ENCODE measurements around the gene NKPD1. TPM values are rescaled to one million over a fixed set of nuclear protein-coding genes. Genes with fewer than 3 reads are reported as not detected.

Gene NKPD1
- total and polyA plus RNA-seq, 10 of the 15 experiments (the other 5 are each of a cell fraction or from before 2014, with no cell fraction given), result 0.05 to 0.18 (median 0.06) TPM; not detected in 7

- 0 out of 4 replicates have a peak, but pooled peaks of 1 of the 2 experiments have one; percentile 32 for TF ChIP-seq EP300 (IDR thresholded peaks at IDR 0.05; ENCODE audit: borderline replicate concordance in 1 of 2, control insufficient read depth in 1 of 2, low read depth in 2 of 2, low read length in 2 of 2)
- TF ChIP-seq RAD51 (IDR thresholded peaks at IDR 0.05), result peak; percentile 34; the same call in 1 of the 2 replicates
- peak; percentile 56 to 93; a peak in 3 of 4 replicates for TF ChIP-seq BHLHE40 (IDR thresholded peaks at IDR 0.05; ENCODE audit: borderline replicate concordance in 1 of 2, low read depth in 2 of 2, low read length in 1 of 2)
- peak; percentile 90 for TF ChIP-seq MEF2B (IDR thresholded peaks at IDR 0.05; ENCODE audit: partially characterized antibody, poor library complexity, severe bottlenecking)
- peak; percentile 68 for TF ChIP-seq GATAD2B (conservative IDR thresholded peaks at IDR 0.05; ENCODE audit: low read depth)
- TF ChIP-seq EED (IDR thresholded peaks at IDR 0.05; ENCODE audit: low read depth), result no peak
- TF ChIP-seq ATF7 (IDR thresholded peaks at IDR 0.05; ENCODE audit: low read depth), result peak; percentile 67
- TF ChIP-seq MTA3 (IDR thresholded peaks at IDR 0.05; ENCODE audit: borderline replicate concordance, low read length), result no peak
- 0 out of 2 replicates have a peak, but pooled peaks have one; percentile 23 for TF ChIP-seq MAX (IDR thresholded peaks at IDR 0.05; ENCODE audit: low read depth, low read length)
- no peak for TF ChIP-seq ZNF24 (IDR thresholded peaks at IDR 0.05)
- peak; percentile 57; the same call in 1 of the 2 replicates for TF ChIP-seq NR2F1 (conservative IDR thresholded peaks at IDR 0.05)
- TF ChIP-seq SREBF2 (IDR thresholded peaks at IDR 0.05; ENCODE audit: low read length), result no peak
- TF ChIP-seq, protein P1, sequence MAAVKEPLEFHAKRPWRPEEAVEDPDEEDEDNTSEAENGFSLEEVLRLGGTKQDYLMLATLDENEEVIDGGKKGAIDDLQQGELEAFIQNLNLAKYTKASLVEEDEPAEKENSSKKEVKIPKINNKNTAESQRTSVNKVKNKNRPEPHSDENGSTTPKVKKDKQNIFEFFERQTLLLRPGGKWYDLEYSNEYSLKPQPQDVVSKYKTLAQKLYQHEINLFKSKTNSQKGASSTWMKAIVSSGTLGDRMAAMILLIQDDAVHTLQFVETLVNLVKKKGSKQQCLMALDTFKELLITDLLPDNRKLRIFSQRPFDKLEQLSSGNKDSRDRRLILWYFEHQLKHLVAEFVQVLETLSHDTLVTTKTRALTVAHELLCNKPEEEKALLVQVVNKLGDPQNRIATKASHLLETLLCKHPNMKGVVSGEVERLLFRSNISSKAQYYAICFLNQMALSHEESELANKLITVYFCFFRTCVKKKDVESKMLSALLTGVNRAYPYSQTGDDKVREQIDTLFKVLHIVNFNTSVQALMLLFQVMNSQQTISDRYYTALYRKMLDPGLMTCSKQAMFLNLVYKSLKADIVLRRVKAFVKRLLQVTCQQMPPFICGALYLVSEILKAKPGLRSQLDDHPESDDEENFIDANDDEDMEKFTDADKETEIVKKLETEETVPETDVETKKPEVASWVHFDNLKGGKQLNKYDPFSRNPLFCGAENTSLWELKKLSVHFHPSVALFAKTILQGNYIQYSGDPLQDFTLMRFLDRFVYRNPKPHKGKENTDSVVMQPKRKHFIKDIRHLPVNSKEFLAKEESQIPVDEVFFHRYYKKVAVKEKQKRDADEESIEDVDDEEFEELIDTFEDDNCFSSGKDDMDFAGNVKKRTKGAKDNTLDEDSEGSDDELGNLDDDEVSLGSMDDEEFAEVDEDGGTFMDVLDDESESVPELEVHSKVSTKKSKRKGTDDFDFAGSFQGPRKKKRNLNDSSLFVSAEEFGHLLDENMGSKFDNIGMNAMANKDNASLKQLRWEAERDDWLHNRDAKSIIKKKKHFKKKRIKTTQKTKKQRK (IDR thresholded peaks at IDR 0.05; ENCODE audit: low read depth, low read length), result no peak
- TF ChIP-seq NR2C1 (IDR thresholded peaks at IDR 0.05), result no peak
- peak; percentile 88; the same call in 1 of the 2 replicates for TF ChIP-seq MLLT1 (IDR thresholded peaks at IDR 0.05)
- TF ChIP-seq ZNF687 (IDR thresholded peaks at IDR 0.05), result peak; percentile 85
- TF ChIP-seq CBX5 (IDR thresholded peaks at IDR 0.05; ENCODE audit: low read depth), result no peak
- no peak for TF ChIP-seq CHD1 (IDR thresholded peaks at IDR 0.05; ENCODE audit: low read depth, low read length)
- 0 out of 2 replicates have a peak, but pooled peaks have one; percentile 49 for TF ChIP-seq DPF2 (IDR thresholded peaks at IDR 0.05)
- TF ChIP-seq HDAC2 (IDR thresholded peaks at IDR 0.05), result no peak
- peak; percentile 72 for TF ChIP-seq IKZF1 (conservative IDR thresholded peaks at IDR 0.05)
- TF ChIP-seq CBX3 (IDR thresholded peaks at IDR 0.05; ENCODE audit: borderline replicate concordance, low read depth), result no peak
These were observed 38.9 kb downstream of the NKPD1 start (continued) for GRCh38 chr19:45121827-45122345.
